HG03135 (cell line): ENCODE data around the gene FOCAD.
A peak's percentile ranks its signal among the peaks of the same experiment; 100 is the strongest.

Experiments
- ATAC-seq: cut with Tn5 transposase; IDR thresholded peaks from one replicate; pipeline ENCODE4 v1.9.1; 2021; ENCODE audit warnings: mild to moderate bottlenecking, moderate library complexity; ENCODE audit not compliant: unreplicated experiment

Gene FOCAD

DNA sequence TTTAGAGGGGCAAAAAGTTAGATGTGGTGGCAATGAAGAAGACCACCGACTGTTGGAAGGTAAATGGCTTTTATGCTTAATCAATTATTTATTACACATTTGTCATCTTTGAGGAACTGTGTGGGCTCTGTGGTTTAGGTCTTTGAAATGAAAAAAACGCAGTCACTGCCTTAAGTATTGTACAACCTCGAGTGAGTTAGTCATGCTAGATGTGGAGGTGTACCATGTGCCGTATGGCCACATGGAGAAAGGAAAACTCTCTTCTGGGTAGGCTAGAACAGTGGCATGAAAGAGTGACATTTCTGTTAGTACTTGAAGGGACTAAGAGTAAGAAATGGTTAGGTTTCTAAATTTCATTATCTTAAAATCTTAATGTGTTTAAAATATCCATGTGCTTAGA lies 181.3 kb downstream of the FOCAD start:
- no peak for ATAC-seq

DNA sequence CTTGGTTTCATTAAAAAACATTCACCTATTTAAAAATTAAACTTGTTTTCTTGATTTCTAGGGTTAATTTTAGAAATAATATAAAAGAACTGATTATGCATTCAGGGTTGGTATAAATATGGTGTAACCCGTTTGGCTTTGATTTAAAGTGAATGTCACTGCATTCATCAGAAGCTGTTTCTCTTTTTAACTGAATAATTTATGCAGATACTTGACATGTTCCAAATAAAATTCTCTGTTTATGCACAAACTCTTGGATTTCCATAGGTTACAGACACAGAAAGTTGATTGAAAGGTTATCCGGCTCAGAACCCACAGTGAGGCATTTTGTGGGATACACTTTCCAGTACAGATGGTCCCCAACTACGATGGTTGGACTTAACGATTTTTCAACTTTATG lies 186.1 kb downstream of the FOCAD start:
- ATAC-seq = no peak

DNA sequence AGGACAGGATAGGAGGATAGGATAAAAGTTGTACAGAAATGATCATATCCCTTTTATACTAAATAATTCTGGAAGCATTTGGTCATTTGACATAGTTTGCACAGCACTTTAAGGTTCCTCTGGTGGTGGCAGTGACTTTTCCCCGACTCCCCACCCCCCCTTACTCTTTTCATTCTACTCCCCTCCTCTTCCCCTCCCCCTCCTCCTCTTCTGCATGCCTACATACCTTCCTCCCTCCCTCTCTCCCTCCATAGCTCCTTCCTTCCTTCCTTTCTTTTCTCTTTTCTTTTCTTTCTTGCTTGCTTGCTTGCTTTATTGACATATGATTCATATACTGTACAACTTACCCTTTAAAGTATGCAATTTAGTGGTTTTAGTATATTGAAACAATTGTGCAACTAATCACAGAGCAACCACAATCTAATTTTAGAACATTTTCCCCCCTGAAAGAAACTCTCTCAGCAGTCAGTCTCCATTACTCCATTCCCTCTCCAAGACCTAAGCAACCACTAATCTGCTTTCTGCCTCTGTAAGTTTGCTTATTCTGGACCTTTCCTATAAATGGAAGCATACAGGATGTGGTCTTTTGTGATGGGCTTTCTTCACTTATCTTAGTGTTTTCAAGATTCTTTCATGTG lies 188.4 kb downstream of the FOCAD start:
- ATAC-seq = no peak

DNA sequence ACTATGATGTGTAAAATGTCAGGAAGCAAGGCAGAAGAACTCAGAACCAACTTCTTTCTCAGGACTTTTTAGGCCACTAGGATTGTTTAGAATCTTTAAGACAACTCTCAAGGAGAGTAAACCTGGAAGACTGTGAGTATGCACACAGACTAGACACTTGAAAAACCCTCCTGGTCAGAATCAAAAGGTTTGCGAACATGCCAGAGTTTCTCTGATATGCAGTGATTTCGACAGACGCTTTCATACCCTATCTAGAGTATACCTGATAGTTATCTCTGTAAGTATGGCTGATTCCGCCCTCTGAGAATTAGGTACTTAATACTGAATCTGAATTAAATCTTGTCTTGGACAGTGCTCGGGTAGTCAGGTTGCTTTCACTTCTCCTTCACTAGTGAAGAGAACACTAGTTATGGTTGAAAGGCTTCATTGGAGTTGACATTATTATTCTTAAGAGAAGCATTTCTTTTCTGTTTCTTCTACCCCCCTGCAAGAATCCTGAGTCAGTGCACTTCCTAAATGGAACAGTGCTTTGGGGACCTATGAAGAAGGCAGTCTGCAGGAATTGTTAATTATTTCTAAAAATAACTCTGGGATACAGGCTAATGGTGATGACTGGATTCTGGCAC lies 189.3 kb downstream of the FOCAD start:
- no peak for ATAC-seq

DNA sequence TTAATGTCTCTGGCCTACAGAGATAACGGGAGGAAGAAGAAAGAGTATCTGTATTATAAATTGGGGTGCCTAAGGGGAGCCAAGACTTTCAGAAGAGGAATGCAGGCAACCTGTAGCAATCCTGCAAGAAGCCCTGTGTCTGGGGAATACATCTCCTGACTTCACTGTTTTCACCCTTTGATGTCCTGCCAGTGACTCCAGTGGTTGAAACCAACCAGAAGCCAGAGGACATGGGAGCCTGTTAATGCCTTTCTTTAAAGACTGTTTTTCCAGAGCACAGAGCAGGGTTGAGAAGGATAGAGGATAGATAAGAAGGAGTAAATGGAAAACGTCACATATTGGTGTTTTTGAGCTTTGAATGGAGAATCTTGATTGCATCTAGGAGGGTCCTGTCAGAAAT lies 196.2 kb downstream of the FOCAD start:
- no peak for ATAC-seq

DNA sequence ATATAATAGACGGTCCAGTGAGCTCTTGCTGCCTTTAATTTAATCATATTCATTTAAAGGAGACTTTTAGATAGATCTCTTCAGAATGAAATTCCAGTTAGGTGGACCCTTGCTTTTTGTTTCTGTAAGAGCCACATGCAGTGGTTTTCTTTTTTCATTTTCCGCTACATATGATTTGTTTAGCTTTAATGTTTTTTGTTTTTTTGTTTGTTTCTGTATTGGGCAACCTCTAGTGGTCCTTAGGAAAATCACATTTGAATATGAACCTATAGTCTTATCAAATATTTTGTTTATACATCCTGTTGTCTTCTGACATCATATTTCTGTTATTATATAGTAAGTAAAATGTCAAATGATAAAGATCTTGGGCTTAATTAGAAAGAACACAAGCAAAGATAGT lies 196.6 kb downstream of the FOCAD start:
- ATAC-seq = no peak

DNA sequence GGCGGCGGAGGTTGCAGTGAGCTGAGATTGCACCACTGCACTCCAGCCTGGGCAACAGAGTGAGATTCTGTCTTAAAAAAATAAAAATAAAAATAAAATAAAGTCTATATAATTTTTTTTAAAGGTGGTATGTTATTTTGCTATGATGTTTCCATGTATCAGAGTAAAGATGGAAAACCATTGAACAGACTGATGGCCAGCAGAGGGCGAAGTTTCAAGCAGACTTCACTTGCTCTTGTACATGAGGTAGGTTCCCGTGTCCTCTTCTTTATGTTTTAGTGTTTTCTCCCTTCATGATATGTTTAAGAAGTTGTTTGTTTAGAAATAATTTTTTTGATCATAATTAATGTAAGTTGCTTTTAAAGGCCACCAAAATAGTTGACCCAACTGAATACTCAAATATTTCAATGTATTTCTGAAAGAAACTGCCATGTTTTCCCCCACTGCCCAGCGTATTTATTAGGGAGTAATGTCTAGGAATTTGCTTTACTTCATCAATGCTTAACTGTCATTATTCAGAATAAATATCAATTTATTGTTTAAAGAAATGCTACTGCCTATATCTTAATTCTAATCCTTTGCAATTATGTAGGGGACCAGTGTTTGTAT lies 201.0 kb downstream of the FOCAD start:
- no peak for ATAC-seq

DNA sequence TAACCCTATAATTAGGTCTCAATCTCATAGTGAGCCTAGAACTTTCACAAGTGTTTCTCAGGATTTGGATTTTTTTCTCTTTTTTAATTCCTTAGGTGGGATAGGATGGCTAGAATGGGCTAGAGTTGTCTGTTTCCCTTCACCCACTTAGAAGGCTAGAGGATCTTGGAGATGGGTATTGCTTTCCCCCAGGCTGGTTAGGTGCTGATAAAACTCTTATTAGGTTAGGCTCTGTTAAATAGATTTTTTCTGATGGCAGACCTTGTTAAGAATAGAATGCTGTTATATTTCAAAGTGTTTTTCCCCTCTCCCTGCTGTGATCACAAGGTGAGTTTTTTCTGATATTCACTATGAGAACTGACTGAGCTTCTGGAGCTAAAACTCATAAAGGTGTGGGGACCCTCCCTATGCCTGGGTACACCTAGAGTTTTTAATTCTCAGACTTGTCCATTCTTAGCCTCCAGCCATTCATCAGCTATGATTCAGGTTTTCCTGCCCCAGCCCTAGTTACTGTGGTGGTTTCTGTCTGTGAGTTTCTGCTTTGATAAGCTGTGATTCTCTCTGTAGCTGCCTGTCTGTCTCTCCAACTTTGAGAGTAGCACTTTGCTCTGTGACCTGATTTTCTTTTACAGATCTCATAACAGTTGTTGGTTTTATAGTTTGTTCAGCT lies 215.0 kb downstream of the FOCAD start:
- ATAC-seq = no peak

DNA sequence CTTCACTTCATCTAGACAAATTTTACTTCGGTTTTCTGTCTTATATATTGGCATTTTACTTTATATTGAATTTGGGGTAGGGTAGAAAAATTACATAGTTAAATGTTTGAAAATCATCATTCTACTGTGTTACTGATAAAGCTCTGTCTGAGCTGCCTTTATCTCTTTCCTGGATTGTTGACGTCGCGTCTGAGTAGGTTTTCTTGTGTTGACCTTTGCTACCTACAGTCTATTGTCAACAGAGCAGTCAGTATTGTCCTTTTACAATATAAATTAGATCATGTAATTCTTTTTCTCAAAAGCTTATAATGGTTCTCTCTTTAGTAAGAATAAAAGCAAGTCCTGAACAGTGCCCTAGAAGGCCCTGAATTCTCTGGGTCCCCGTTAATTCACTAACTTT lies 219.2 kb downstream of the FOCAD start:
- ATAC-seq = no peak

DNA sequence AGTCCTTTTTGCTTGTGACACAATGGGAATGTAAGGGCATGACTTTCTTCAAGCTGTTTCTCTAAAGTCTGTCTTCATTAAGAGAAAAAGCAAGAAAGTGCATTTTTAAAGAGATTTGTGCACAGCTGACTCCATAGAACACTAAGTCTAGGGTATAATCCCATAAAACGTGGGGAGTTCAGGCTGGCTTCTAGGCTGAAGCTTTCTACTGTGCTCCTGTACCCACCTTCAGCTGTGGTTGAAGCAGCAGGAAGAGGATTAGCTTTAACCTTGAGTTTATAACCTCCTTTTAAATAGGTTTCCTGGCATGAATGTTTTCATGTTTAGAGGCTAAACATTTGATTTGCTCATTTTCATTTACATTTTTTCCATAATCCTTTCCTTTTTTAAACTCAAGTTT lies 220.9 kb downstream of the FOCAD start:
- no peak for ATAC-seq

DNA sequence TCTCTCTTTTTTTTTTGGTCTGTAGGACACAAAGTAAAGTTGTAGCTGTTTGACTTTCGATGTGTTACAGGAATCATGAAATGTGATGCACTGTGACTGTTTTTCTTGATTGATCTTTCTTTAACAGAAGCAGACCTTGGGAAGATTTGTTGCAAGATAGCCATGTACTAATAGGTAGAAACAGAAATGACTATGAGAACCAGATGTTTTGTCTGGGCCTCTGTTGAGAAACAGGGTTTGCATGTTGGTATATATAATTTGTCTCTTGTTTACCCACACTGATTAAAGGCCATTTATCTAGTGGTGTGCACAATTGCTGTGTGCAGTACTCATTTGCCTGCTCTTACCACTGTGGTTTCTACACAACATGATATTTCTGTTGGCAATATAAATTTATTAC lies 222.3 kb downstream of the FOCAD start:
- no peak for ATAC-seq

DNA sequence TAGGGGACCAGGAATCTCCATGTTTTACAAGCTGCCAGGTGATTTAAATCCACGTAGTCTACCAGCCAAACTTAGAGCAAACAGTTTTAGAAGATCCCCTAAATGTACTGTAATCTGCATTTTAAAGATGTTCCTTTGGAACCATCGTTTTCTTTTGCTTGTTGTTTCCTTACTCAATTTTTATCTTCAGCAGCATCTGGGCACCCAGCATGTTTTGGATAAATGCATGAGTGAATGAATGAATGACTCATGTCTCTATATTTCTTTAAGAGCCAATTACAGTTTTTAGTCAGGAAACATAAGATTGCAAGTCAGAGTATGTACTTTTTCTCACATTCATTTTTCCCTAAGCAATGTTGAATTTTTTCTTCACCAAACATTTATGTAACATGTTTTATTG lies 224.4 kb downstream of the FOCAD start:
- no peak for ATAC-seq

DNA sequence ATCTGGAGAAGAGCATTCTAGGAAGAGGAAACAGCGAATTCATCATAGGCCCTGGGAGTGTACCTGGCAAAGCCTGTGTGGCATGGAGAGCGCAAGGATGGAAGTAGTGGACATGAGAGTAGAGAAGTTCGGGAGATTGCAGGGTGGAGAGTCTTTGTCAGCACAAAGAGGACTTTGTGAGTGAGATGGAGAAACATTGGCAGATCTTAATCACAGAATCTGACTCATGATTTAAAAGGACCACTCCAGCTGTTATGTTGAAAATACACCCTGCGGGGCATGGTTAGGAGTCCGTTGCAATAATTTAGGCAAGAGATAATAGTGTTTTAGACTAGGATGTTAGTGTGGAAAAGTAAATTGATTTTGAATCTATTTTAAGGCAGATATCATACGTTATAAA lies 230.5 kb downstream of the FOCAD start:
- no peak for ATAC-seq

DNA sequence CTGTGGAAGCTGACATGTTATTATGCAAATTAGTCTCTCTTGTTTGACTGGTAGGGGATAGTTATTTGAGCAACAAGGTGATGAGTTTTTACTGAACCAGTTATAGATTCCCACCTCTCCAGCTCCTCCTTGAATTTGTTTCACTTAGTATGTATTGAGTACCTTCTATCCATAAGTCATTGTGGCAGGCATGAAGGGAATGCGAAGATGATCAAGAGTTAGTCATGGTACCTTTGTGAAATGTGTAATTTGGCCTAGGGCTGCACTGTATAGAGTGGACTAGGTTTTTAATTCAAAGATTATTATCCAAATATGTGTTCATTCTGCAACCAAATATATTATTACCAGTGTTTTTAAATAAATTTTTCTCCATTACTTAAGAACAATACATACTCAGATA lies 237.3 kb downstream of the FOCAD start:
- no peak for ATAC-seq

DNA sequence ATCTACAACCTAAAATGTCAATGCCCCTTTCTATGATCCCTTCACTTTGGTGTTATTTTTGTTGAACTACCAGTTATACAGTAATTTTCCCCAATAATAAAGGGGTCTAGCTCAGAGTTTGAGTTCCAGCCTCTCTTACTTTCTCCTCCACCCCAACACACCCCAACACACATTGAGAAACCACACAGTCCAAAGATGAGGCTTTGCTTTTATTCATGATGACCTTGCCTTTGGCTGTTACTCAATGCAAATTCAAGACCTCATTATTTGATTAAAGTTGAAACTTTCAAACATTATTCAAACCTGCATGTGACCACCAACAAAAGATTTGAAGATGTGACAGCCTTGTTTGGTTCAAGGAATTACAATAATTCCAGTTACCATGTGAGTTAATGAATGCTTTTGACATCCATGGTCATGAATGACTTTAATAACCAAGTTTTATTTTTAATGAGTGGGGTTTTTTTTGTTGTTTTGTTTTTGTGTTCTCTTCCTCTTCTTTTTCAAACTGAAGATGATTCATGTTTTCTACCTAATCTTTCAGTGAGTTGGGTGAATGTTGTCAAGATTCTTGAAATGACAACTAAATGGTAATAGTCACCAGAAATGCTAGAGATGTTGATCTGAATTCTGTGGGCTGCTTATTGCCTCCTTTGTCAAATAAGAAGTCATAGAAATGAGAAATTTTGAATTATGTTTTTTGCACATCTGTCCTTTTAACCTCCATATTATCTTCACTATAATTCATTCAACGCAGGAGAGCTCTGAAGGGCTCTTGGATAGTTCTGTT lies 241.4 kb downstream of the FOCAD start:
- no peak for ATAC-seq

DNA sequence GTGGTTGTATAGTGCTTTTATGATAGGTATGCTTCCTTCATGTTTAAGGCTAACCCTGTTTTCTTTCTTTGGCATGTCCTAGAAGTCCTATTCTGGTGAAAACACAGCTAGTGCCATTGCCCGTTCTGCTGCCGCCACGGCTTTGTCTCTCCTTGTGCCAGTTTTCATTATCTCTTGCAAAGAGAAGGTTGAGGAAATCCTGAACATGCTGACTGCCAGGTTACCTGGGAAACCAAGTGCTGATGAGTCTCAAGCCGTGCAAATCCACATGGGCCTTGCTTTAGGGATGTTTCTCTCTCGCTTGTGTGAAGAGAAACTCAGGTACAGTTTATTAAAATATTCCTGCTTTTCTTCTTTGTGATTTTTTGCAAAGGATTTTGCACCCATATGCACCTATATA lies 245.2 kb downstream of the FOCAD start:
- ATAC-seq = no peak

DNA sequence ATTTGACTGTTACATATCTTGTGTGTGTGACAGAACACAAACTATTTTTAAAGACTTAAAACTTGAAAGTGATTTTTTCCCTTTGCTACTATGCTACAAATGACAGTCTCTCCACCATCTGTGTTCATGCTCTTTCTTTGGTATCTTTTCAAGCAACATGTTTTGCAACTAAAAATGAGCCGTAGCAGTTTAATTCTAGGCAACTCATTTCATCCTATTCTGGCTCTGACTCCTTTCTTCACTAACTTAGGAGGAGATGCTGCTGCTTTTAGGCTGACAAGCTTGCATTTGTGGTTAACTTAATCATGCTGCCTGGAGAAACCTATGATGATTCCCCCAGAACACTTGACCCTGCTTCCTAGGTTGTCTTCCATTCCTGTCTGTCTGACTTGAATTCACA lies 246.8 kb downstream of the FOCAD start:
- no peak for ATAC-seq

DNA sequence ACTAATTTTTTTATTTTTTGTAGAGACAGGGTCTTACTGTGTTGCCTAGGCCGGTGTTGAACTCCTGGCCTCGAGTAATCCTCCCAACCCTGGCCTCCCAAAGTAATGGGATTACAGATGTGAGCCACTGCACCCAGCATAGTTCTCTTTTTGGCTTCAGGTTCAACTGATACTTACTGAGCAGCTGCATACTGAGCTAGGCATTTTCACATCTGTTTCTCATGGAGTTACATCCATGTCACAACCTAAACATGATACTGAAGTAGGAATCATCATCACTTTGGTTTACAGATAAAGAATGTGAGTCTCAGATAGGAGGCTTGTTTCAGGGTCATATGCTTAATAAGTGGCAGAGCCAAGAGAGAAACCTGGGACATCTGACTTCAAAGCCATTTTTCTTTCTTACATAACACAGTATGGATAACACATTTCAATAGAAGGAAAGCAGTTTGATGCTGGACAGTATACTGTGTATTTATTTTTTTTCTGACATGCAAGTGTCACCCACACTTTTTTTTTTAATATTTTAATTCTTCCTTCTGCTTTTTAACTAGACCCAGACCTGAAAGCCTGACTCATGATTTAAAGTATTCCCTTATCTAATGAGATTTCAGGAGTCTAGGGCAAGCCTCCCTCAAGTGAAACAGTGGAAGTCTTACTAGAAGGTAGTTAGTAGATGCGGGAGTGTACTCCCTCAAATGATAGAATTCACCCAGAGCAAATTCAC lies 256.6 kb downstream of the FOCAD start:
- ATAC-seq = peak; percentile 14

DNA sequence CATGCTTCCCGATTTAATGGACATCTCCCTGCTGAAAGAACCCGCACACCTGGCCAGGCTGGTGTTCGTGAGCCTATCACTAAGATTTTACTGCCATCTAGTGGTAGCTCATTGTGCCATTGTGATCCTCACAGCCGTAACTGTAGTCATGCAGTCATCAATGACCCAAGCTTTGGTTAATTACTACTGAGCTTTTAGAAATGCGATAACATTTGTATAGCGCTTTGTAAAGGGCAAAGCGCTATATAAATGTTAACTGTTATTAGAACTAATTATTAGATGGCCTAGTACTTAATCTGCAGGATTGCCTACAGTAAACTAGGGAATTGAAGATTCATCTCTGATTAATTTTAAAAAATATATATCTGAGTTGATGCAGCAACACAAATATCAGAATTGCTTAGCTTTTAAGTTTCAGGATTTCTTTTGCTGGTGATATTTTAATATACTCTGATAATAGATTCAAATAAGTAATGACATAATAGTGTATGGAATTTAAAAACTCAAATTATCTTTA lies 257.2 kb downstream of the FOCAD start:
- peak; percentile 96 for ATAC-seq

DNA sequence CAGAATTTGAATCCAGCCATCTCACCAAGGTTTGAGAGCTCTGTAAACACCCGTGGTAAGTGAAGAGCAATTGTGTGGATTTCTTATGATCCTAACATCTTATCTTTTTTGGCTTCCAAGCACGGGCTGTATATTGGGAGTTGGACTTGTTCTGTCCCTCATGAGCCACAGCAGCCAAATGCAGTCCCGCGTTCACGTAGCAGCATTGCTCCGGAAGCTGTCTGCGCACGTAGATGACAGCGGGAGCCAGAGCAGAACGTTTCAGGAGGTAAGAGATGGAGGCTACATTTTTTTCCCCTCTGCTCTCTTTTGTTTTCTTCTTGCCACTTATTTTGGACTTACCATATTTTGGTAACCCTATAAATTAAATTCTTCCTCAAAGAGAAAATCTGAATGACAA lies 260.4 kb downstream of the FOCAD start:
- no peak for ATAC-seq
